GM12878 (cell line): ENCODE results near the gene NRG3.

Source experiments
- EZH2 ChIP-seq: IDR thresholded peaks from 2 replicates; pipeline ENCODE4 v1.6.1; 2012; ENCODE audit warnings: low read depth, mild to moderate bottlenecking, control low read depth, inconsistent platforms, low read length, borderline replicate concordance; ENCODE audit not compliant: control insufficient read depth
- MYC ChIP-seq: IDR thresholded peaks from 2 replicates; pipeline ENCODE4 v1.6.1; 2011; ENCODE audit warnings: mild to moderate bottlenecking, low read length, moderate library complexity, inconsistent platforms; ENCODE audit not compliant: insufficient read depth, insufficient replicate concordance, insufficient read length, severe bottlenecking
- NFYA ChIP-seq: IDR thresholded peaks from 2 replicates; pipeline ENCODE4 v1.6.1; 2011; ENCODE audit warnings: low read depth, mild to moderate bottlenecking, low read length, improper control_type of control experiment, borderline replicate concordance
- NRF1 ChIP-seq: conservative IDR thresholded peaks from 2 replicates; pipeline ENCODE4 v1.6.1; 2011; ENCODE audit warnings: mild to moderate bottlenecking, low read depth, low read length, improper control_type of control experiment
- POLR2A ChIP-seq: IDR thresholded peaks from 2 replicates; pipeline ENCODE4 v1.6.1; 2011; ENCODE audit warnings: low read depth, mild to moderate bottlenecking, low read length
- SREBF1 ChIP-seq: IDR thresholded peaks from 2 replicates; pipeline ENCODE4 v1.6.1; 2012; ENCODE audit warnings: mild to moderate bottlenecking, low read length
- TAF1 ChIP-seq: IDR thresholded peaks from 2 replicates; pipeline ENCODE4 v1.6.1; 2011; ENCODE audit warnings: mild to moderate bottlenecking, low read depth, low read length, borderline replicate concordance
- TCF12 ChIP-seq: IDR thresholded peaks from 2 replicates; pipeline ENCODE4 v1.6.1; 2011; ENCODE audit warnings: low read depth, mild to moderate bottlenecking, low read length
- TF ChIP-seq, protein P1 (sequence below), 3 experiments: IDR thresholded peaks in 2 of 3; conservative IDR thresholded peaks in 1 of 3; 2 replicates each; pipeline ENCODE4 v1.5.1; 2011; ENCODE audit warnings: low read depth in 3 of 3, low read length in 3 of 3, mild to moderate bottlenecking in 3 of 3, control low read depth in 2 of 3, moderate library complexity in 2 of 3, inconsistent platforms in 1 of 3, mixed read lengths in 1 of 3; ENCODE audit not compliant: control insufficient read depth in 2 of 3, insufficient read depth in 1 of 3; ENCODE audit errors: extremely low read depth in 1 of 3

GRCh38 chr10:82750538-82750937 lies 875.5 kb downstream of the NRG3 start:
- TF ChIP-seq SREBF1 (no peak), MYC (no peak), POLR2A (no peak), EZH2 (no peak), NFYA (no peak), TCF12 (no peak), TAF1 (no peak), NRF1 (no peak)
- TF ChIP-seq, protein P1, sequence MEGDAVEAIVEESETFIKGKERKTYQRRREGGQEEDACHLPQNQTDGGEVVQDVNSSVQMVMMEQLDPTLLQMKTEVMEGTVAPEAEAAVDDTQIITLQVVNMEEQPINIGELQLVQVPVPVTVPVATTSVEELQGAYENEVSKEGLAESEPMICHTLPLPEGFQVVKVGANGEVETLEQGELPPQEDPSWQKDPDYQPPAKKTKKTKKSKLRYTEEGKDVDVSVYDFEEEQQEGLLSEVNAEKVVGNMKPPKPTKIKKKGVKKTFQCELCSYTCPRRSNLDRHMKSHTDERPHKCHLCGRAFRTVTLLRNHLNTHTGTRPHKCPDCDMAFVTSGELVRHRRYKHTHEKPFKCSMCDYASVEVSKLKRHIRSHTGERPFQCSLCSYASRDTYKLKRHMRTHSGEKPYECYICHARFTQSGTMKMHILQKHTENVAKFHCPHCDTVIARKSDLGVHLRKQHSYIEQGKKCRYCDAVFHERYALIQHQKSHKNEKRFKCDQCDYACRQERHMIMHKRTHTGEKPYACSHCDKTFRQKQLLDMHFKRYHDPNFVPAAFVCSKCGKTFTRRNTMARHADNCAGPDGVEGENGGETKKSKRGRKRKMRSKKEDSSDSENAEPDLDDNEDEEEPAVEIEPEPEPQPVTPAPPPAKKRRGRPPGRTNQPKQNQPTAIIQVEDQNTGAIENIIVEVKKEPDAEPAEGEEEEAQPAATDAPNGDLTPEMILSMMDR (IDR thresholded peaks at IDR 0.05 in 2 of 3, conservative IDR thresholded peaks at IDR 0.05 in 1 of 3; ENCODE audit: control insufficient read depth in 2 of 3, extremely low read depth in 1 of 3, insufficient read depth in 1 of 3, low read depth in 3 of 3, low read length in 3 of 3) = no peak
